ENCODE data around the gene SLCO2B1. TPM values are rescaled to one million over a fixed set of nuclear protein-coding genes. Genes with fewer than 3 reads are reported as not detected.

Gene SLCO2B1
- total RNA-seq, 1 experiment from 2014 or later, result 277 TPM

GRCh38 chr11:75214411-75214821 lies 63.5 kb downstream of the SLCO2B1 start:
- Mint-ChIP-seq H3K36me3 (ENCODE audit: insufficient read depth, unreplicated experiment) (no peaks in the 10 kb centered on the region), H3K9me3 (ENCODE audit: unreplicated experiment) (no peaks in the 10 kb centered on the region), H3K4me3 (ENCODE audit: unreplicated experiment) (no peak overlapping the region), H3K27me3 (ENCODE audit: insufficient read depth, unreplicated experiment) (peaks cover 23% of the 10 kb centered on the region), H3K27ac (ENCODE audit: unreplicated experiment) (no peak overlapping the region), H3K4me1 (ENCODE audit: low read depth, unreplicated experiment) (no peaks in the 10 kb centered on the region)
- ChIA-PET POLR2A (interaction anchor here (1.0 to 1.5 kb wide), 3 partner anchors 9 to 54 kb away, joined by 3 to 5 read pairs (median 3); no protein-coding TSS in a partner anchor), CTCF (interaction anchor here (0.5 to 2.4 kb wide), 30 partner anchors 10 to 293 kb away, joined by 3 to 64 read pairs (median 6); partner anchors contain the start of gene TPBGL)
- Histone ChIP-seq H3K27me3 (replicated peaks; ENCODE audit: control insufficient read depth, insufficient read depth, low read length) (no peaks in the 10 kb centered on the region), H3K4me1 (no peaks in the 10 kb centered on the region), H3K9me3 (no peaks in the 10 kb centered on the region), H3K36me3 (ENCODE audit: control insufficient read depth, insufficient read depth, low read length) (no peaks in the 10 kb centered on the region), H3K4me3 (ENCODE audit: low read depth, low read length) (no peak overlapping the region)
- intact Hi-C loops (cut with micrococcal nuclease; ENCODE audit: unreplicated experiment), result loop anchor here (1.0 kb wide), 4 partner anchors 10 to 34 kb away; no protein-coding TSS in a partner anchor
- peak; percentile 78 to 95 for TF ChIP-seq CTCF (IDR thresholded peaks at IDR 0.05; ENCODE audit: insufficient read depth in 1 of 2, low read depth in 1 of 2, low read length in 1 of 2, severe bottlenecking in 1 of 2, unreplicated experiment in 1 of 2)
- peak; percentile 95 to 97 for DNase-seq
- BruUV-seq (replicated peaks), result no TSS peak

- H3K27ac Mint-ChIP-seq (ENCODE audit: unreplicated experiment), result no peak overlapping the region
- TF ChIP-seq CTCF (IDR thresholded peaks at IDR 0.05; ENCODE audit: insufficient read depth in 1 of 2, low read depth in 1 of 2, low read length in 1 of 2, severe bottlenecking in 1 of 2, unreplicated experiment in 1 of 2), result no peak
- DNase-seq, result no peak
- peaks cover 23% of the 10 kb centered on the region for H3K27me3 Mint-ChIP-seq (ENCODE audit: insufficient read depth, unreplicated experiment)
- intact Hi-C loops (cut with micrococcal nuclease; ENCODE audit: unreplicated experiment), result loop anchor here (1.0 kb wide), 4 partner anchors 9 to 33 kb away; no protein-coding TSS in a partner anchor
- H3K4me1 ChIP-seq, result no peaks in the 10 kb centered on the region
- H3K4me3 Mint-ChIP-seq (ENCODE audit: unreplicated experiment), result no peak overlapping the region
- ChIA-PET CTCF (interaction anchor here (0.5 to 2.4 kb wide), 31 partner anchors 9 to 293 kb away, joined by 3 to 64 read pairs (median 6); partner anchors contain the start of gene TPBGL), POLR2A (interaction anchor here (1.0 to 1.5 kb wide), 3 partner anchors 10 to 55 kb away, joined by 3 to 5 read pairs (median 3); no protein-coding TSS in a partner anchor)
- H3K4me1 Mint-ChIP-seq (ENCODE audit: low read depth, unreplicated experiment), result no peaks in the 10 kb centered on the region
- no peaks in the 10 kb centered on the region for H3K36me3 ChIP-seq (ENCODE audit: control insufficient read depth, insufficient read depth, low read length)
- H3K4me3 ChIP-seq (ENCODE audit: low read depth, low read length), result no peak overlapping the region
- H3K9me3 Mint-ChIP-seq (ENCODE audit: unreplicated experiment), result no peaks in the 10 kb centered on the region
- H3K36me3 Mint-ChIP-seq (ENCODE audit: insufficient read depth, unreplicated experiment), result no peaks in the 10 kb centered on the region
- BruUV-seq (replicated peaks), result no TSS peak
- H3K27me3 ChIP-seq (replicated peaks; ENCODE audit: control insufficient read depth, insufficient read depth, low read length), result no peaks in the 10 kb centered on the region
- no peaks in the 10 kb centered on the region for H3K9me3 ChIP-seq
These were observed 63.9 kb downstream of the SLCO2B1 start for GRCh38 chr11:75214843-75215242.

GRCh38 chr11:75219869-75220268 lies 69.0 kb downstream of the SLCO2B1 start:
- no peaks in the 10 kb centered on the region for H3K9me3 Mint-ChIP-seq (ENCODE audit: unreplicated experiment)
- POLR2A ChIA-PET, result no interaction called here
- Histone ChIP-seq H3K36me3 (ENCODE audit: control insufficient read depth, insufficient read depth, low read length) (no peaks in the 10 kb centered on the region), H3K27me3 (replicated peaks; ENCODE audit: control insufficient read depth, insufficient read depth, low read length) (no peaks in the 10 kb centered on the region), H3K9me3 (no peaks in the 10 kb centered on the region), H3K4me1 (no peaks in the 10 kb centered on the region), H3K4me3 (ENCODE audit: low read depth, low read length) (no peak overlapping the region)
- no peaks in the 10 kb centered on the region for H3K36me3 Mint-ChIP-seq (ENCODE audit: insufficient read depth, unreplicated experiment)
- CTCF ChIA-PET, result interaction anchor here (1.1 to 1.8 kb wide), 3 partner anchors 15 to 79 kb away, joined by 5 to 8 read pairs (median 8); no protein-coding TSS in a partner anchor
- intact Hi-C loops (cut with micrococcal nuclease; ENCODE audit: unreplicated experiment), result no loop called here
- H3K27ac Mint-ChIP-seq (ENCODE audit: unreplicated experiment), result no peak overlapping the region
- H3K27me3 Mint-ChIP-seq (ENCODE audit: insufficient read depth, unreplicated experiment), result peaks cover 16% of the 10 kb centered on the region
- no TSS peak for BruUV-seq (replicated peaks)
- H3K4me1 Mint-ChIP-seq (ENCODE audit: low read depth, unreplicated experiment), result no peaks in the 10 kb centered on the region
- no peak for TF ChIP-seq CTCF (IDR thresholded peaks at IDR 0.05; ENCODE audit: insufficient read depth in 1 of 2, low read depth in 1 of 2, low read length in 1 of 2, severe bottlenecking in 1 of 2, unreplicated experiment in 1 of 2)
- DNase-seq, result no peak
- no peak overlapping the region for H3K4me3 Mint-ChIP-seq (ENCODE audit: unreplicated experiment)

Measured in Caco-2 (cell line).